Spleen (tissue), 11 donors: Measurements from ENCODE around the gene NT5DC2. TPM values are rescaled to one million over a fixed set of nuclear protein-coding genes. Genes with fewer than 3 reads are reported as not detected.
A peak's percentile ranks its signal among the peaks of the same experiment; 100 is the strongest.

Experiments
- DNase-seq: peaks from one replicate; pipeline ENCODE4 v3.0.0-alpha.2; 2020
- H3K27ac ChIP-seq, 8 donors: fragments of 200-600 bp; sonication (generic) in 7 of 8; 1 replicate in 4 of 8; 2 replicates in 4 of 8; pipeline versions ENCODE4 v1.5.0 to v1.8.0; 2016 to 2021; ENCODE audit warnings: inconsistent platforms in 4 of 8, mild to moderate bottlenecking in 4 of 8, moderate library complexity in 1 of 8
- H3K27me3 ChIP-seq, 7 donors: fragments of 200-600 bp; sonication (generic) in 6 of 7; replicated peaks in 1 of 7; 1 replicate in 4 of 7; 2 replicates in 3 of 7; pipeline versions ENCODE4 v1.5.0 to v1.8.0; 2016 to 2021; ENCODE audit warnings: inconsistent platforms in 3 of 7, mild to moderate bottlenecking in 1 of 7
- H3K36me3 ChIP-seq, 6 donors: fragments of 200-600 bp; sonication (generic) in 5 of 6; 1 replicate in 4 of 6; 2 replicates in 2 of 6; pipeline versions ENCODE4 v1.5.0 to v1.8.0; 2016 to 2021; ENCODE audit warnings: inconsistent platforms in 2 of 6
- H3K4me1 ChIP-seq, 6 donors: fragments of 200-600 bp; sonication (generic) in 5 of 6; 1 replicate in 3 of 6; 2 replicates in 3 of 6; pipeline versions ENCODE4 v1.5.0 to v1.8.0; 2016 to 2021; ENCODE audit warnings: inconsistent platforms in 3 of 6
- H3K4me3 ChIP-seq, 8 donors: fragments of 200-600 bp; sonication (generic) in 7 of 8; 1 replicate in 4 of 8; 2 replicates in 4 of 8; pipeline versions ENCODE4 v1.5.0 to v1.8.0; 2016 to 2021; ENCODE audit warnings: inconsistent platforms in 4 of 8, mild to moderate bottlenecking in 4 of 8, moderate library complexity in 2 of 8
- H3K9me3 ChIP-seq, 8 donors: fragments of 200-600 bp; sonication (generic) in 7 of 8; 1 replicate in 4 of 8; 2 replicates in 4 of 8; pipeline versions ENCODE4 v1.5.0 to v1.8.0; 2016 to 2021; ENCODE audit warnings: inconsistent platforms in 4 of 8
- CTCF ChIP-seq, 11 experiments: fragments of 200-600 bp in 7 of 11; fragments of 450-650 bp in 4 of 11; sonication (generic) in 4 of 11; IDR thresholded peaks in 8 of 11; conservative IDR thresholded peaks in 3 of 11; 1 replicate in 7 of 11; 2 replicates in 4 of 11; pipeline versions ENCODE4 v1.4.0 to v1.8.0; 2016 to 2021; ENCODE audit warnings: antibody characterized with exemption in 11 of 11, inconsistent platforms in 4 of 11, mild to moderate bottlenecking in 1 of 11
- POLR2A ChIP-seq, 3 donors: fragments of 450-650 bp; IDR thresholded peaks; one replicate each; pipeline ENCODE4 v1.5.1; 2017; ENCODE audit warnings: antibody characterized with exemption in 3 of 3, mild to moderate bottlenecking in 1 of 3
- POLR2AphosphoS5 ChIP-seq, 3 donors: sonication (generic); formaldehyde crosslinking; IDR thresholded peaks; one replicate each; pipeline ENCODE4 v1.5.1; 2017; ENCODE audit warnings: antibody characterized with exemption in 3 of 3
- WGBS, 5 donors: extraction: QIAGEN DNeasy Blood & Tissue Kit in 3 of 5; methylation state at CpG; one replicate each; pipeline versions ENCODE4 v1.1.5 to v1.1.7; 2013 to 2018; 5-methylcytosine and 5-hydroxymethylcytosine counted together
- intact Hi-C: fragments of 100-400 bp; cut with DNase I; formaldehyde crosslinking; loops from one replicate; pipeline ENCODE4 v1.15.0; 2023; ENCODE audit warnings: low total_unique reads
- polyA plus RNA-seq, 3 donors: library from polyadenylated mRNA; stranded (reverse); fragments of 200-250 nt; gene quantifications; one replicate each; pipeline ENCODE4 v1.2.1, GENCODE V29; 2013
- total RNA-seq, 7 donors: library from RNA; depleted of rRNA in 3 of 7; stranded (reverse); fragments of >200 nt in 3 of 7; fragmentation: NEBNext Ultra II Directional in 4 of 7; extraction: Animal tissue kit (Norgen Biotek cat#: 25700) in 4 of 7; gene quantifications; one replicate each; pipeline versions ENCODE4 v1.1.0 to v1.2.1, GENCODE V29; 2016 to 2021
- donor health status: healthy with polysubstance abuse.
- donor health status: DM: no; HTN: no; CAD: no; lungs with moderate emphysema.
- donor health status: DM: no; HTN: no; CAD: no.
- donor health status: Bipolar disorder and iron deficiency.
- donor health status: healthy.
- donor health status: DM: no; HTN: no; CAD: no.
- donor health status: DM: yes; HTN: yes; CAD: no.

Gene NT5DC2
- total and polyA plus RNA-seq, 10 donors = 7.8 to 26.0 (median 11.3) TPM

GRCh38 chr3:52518723-52519444, 14.8 kb downstream of the NT5DC2 start:
- no peak overlapping the region for H3K27ac ChIP-seq
- H3K9me3 ChIP-seq = no peaks in the 10 kb centered on the region
- WGBS, 5 donors = 74 to 86% (median 82%) methylated on average over 31 to 50 of the region's 50 CpGs
- intact Hi-C loops = no loop called here
- peak overlapping the region in 1 of 8 donors; percentile 37 for H3K4me3 ChIP-seq
- peaks cover 0 to 38% (median 9%) of the 10 kb centered on the region in 6 donors for H3K4me1 ChIP-seq
- TF ChIP-seq CTCF (IDR thresholded peaks at IDR 0.05 in 8 of 11, conservative IDR thresholded peaks at IDR 0.05 in 3 of 11) (no peak), POLR2AphosphoS5 (IDR thresholded peaks at IDR 0.05) (no peak)
- H3K27me3 ChIP-seq = no peaks in the 10 kb centered on the region
- peaks cover 0 to 100% (median 45%) of the 10 kb centered on the region in 6 donors for H3K36me3 ChIP-seq
- DNase-seq = no peak

GRCh38 chr3:52517796-52518722, 15.6 kb downstream of the NT5DC2 start:
- 85 to 93% (median 90%) methylated on average over 12 to 25 of the region's 25 CpGs for WGBS, 5 donors
- TF ChIP-seq POLR2AphosphoS5 (IDR thresholded peaks at IDR 0.05) = peak in 1 of 3 donors; percentile 13
- no peak for TF ChIP-seq POLR2A (IDR thresholded peaks at IDR 0.05)
- intact Hi-C loops = no loop called here

GRCh38 chr3:52516509-52517195, 17.0 kb downstream of the NT5DC2 start:
- Histone ChIP-seq H3K36me3 (peaks cover 0 to 100% (median 42%) of the 10 kb centered on the region in 6 donors), H3K4me3 (no peak overlapping the region), H3K27me3 (no peaks in the 10 kb centered on the region), H3K9me3 (no peaks in the 10 kb centered on the region), H3K27ac (no peak overlapping the region), H3K4me1 (peaks cover 0 to 17% (median 3%) of the 10 kb centered on the region in 6 donors)
- WGBS, 5 donors = 88 to 96% (median 92%) methylated on average over 14 to 19 of the region's 19 CpGs
- DNase-seq = no peak
- no peak for TF ChIP-seq CTCF (IDR thresholded peaks at IDR 0.05 in 8 of 11, conservative IDR thresholded peaks at IDR 0.05 in 3 of 11)
- peak in 1 of 3 donors; percentile 31 for TF ChIP-seq POLR2AphosphoS5 (IDR thresholded peaks at IDR 0.05)
- intact Hi-C loops = no loop called here

More at GRCh38 chr3:52517796-52518722, 15.6 kb downstream of the NT5DC2 start:
- H3K27me3 ChIP-seq = no peaks in the 10 kb centered on the region
- H3K4me3 ChIP-seq = peak overlapping the region in 1 of 8 donors; percentile 37
- DNase-seq = no peak
- H3K36me3 ChIP-seq = peaks cover 0 to 100% (median 47%) of the 10 kb centered on the region in 6 donors
- H3K4me1 ChIP-seq = peaks cover 0 to 30% (median 5%) of the 10 kb centered on the region in 6 donors
- no peak overlapping the region for H3K27ac ChIP-seq
- H3K9me3 ChIP-seq = no peaks in the 10 kb centered on the region

- no peak for DNase-seq
- no peak for TF ChIP-seq POLR2AphosphoS5 (IDR thresholded peaks at IDR 0.05)
- WGBS, 5 donors = 62 to 78% (median 67%) methylated on average over 6 of the region's 6 CpGs
- intact Hi-C loops = no loop called here
- H3K27me3 ChIP-seq = no peaks in the 10 kb centered on the region
- H3K4me1 ChIP-seq = peaks cover 0 to 10% (median 3%) of the 10 kb centered on the region in 6 donors
- no peaks in the 10 kb centered on the region for H3K9me3 ChIP-seq
- no peak overlapping the region for H3K4me3 ChIP-seq
- H3K27ac ChIP-seq = peak overlapping the region in 1 of 8 donors; percentile 40
- peaks cover 0 to 100% (median 30%) of the 10 kb centered on the region in 6 donors for H3K36me3 ChIP-seq
Observed at GRCh38 chr3:52515192-52515591, 18.5 kb downstream of the NT5DC2 start.
